IPS-20b (cell line): ENCODE measurements around the gene ACAP3.

Experiments used
- H3K27ac ChIP-seq: one replicate; pipeline ENCODE4 v1.5.1; 2013; ENCODE audit warnings: low read length
- H3K27me3 ChIP-seq: 2 replicates; pipeline ENCODE4 v1.6.1; 2013; ENCODE audit warnings: mild to moderate bottlenecking, low read length, inconsistent platforms; ENCODE audit not compliant: insufficient read depth
- H3K36me3 ChIP-seq: 2 replicates; pipeline ENCODE4 v1.6.1; 2013; ENCODE audit warnings: low read depth, mild to moderate bottlenecking, inconsistent platforms, low read length, moderate library complexity; ENCODE audit not compliant: insufficient read depth
- H3K4me1 ChIP-seq: 2 replicates; pipeline ENCODE4 v1.6.1; 2013; ENCODE audit warnings: mild to moderate bottlenecking, control low read depth, inconsistent platforms, low read length, moderate library complexity; ENCODE audit not compliant: insufficient read depth
- H3K4me3 ChIP-seq: 2 replicates; pipeline ENCODE4 v1.5.1; 2013; ENCODE audit warnings: mild to moderate bottlenecking, low read length, inconsistent platforms
- H3K9ac ChIP-seq: 2 replicates; pipeline ENCODE4 v1.6.1; 2013; ENCODE audit warnings: low read depth, mild to moderate bottlenecking, inconsistent platforms, low read length, moderate library complexity
- H3K9me3 ChIP-seq: 2 replicates; pipeline ENCODE4 v1.6.1; 2013; ENCODE audit warnings: mild to moderate bottlenecking, low read depth, low read length, inconsistent platforms; ENCODE audit not compliant: insufficient read depth

ACAP3 gene

GRCh38 chr1:1283821-1284220, 23.9 kb downstream of the ACAP3 start:
- no peak overlapping the region for H3K9ac ChIP-seq
- no peaks in the 10 kb centered on the region for H3K4me1 ChIP-seq
- H3K4me3 ChIP-seq = no peak overlapping the region
- no peaks in the 10 kb centered on the region for H3K36me3 ChIP-seq
- no peaks in the 10 kb centered on the region for H3K9me3 ChIP-seq
- H3K27ac ChIP-seq = no peak overlapping the region
- no peaks in the 10 kb centered on the region for H3K27me3 ChIP-seq

GRCh38 chr1:1282998-1283397, 24.7 kb downstream of the ACAP3 start:
- Histone ChIP-seq H3K36me3 (no peaks in the 10 kb centered on the region), H3K27me3 (no peaks in the 10 kb centered on the region), H3K4me3 (no peak overlapping the region), H3K9ac (no peak overlapping the region), H3K9me3 (no peaks in the 10 kb centered on the region), H3K27ac (no peak overlapping the region), H3K4me1 (no peaks in the 10 kb centered on the region)

GRCh38 chr1:1281533-1282321, 26.0 kb downstream of the ACAP3 start:
- no peak overlapping the region for H3K27ac ChIP-seq
- no peak overlapping the region for H3K4me3 ChIP-seq
- H3K36me3 ChIP-seq = no peaks in the 10 kb centered on the region
- no peaks in the 10 kb centered on the region for H3K27me3 ChIP-seq
- H3K9ac ChIP-seq = no peak overlapping the region
- H3K9me3 ChIP-seq = no peaks in the 10 kb centered on the region
- H3K4me1 ChIP-seq = no peaks in the 10 kb centered on the region

GRCh38 chr1:1280782-1281481, 26.8 kb downstream of the ACAP3 start:
- H3K9ac ChIP-seq = no peak overlapping the region
- H3K36me3 ChIP-seq = no peaks in the 10 kb centered on the region
- H3K27me3 ChIP-seq = no peaks in the 10 kb centered on the region
- H3K27ac ChIP-seq = no peak overlapping the region
- H3K4me3 ChIP-seq = no peak overlapping the region
- no peaks in the 10 kb centered on the region for H3K9me3 ChIP-seq
- H3K4me1 ChIP-seq = no peaks in the 10 kb centered on the region

- H3K27me3 ChIP-seq = peaks cover 7% of the 10 kb centered on the region
- no peak overlapping the region for H3K9ac ChIP-seq
- H3K4me3 ChIP-seq = no peak overlapping the region
- H3K4me1 ChIP-seq = no peaks in the 10 kb centered on the region; the same call in 1 of the 2 replicates
- H3K9me3 ChIP-seq = no peaks in the 10 kb centered on the region
- no peak overlapping the region for H3K27ac ChIP-seq
- no peaks in the 10 kb centered on the region for H3K36me3 ChIP-seq
These were observed 28.7 kb downstream of the ACAP3 start for GRCh38 chr1:1279028-1279427.

GRCh38 chr1:1278620-1279019, 29.1 kb downstream of the ACAP3 start:
- no peak overlapping the region for H3K4me3 ChIP-seq
- H3K36me3 ChIP-seq = no peaks in the 10 kb centered on the region
- peaks cover 7% of the 10 kb centered on the region for H3K27me3 ChIP-seq
- H3K27ac ChIP-seq = no peak overlapping the region
- no peak overlapping the region for H3K9ac ChIP-seq
- no peaks in the 10 kb centered on the region; the same call in 1 of the 2 replicates for H3K4me1 ChIP-seq
- no peaks in the 10 kb centered on the region for H3K9me3 ChIP-seq

- H3K4me3 ChIP-seq = no peak overlapping the region
- H3K27me3 ChIP-seq = peaks cover 7% of the 10 kb centered on the region
- H3K4me1 ChIP-seq = peaks cover 3% of the 10 kb centered on the region; the same call in 1 of the 2 replicates
- 0 out of 2 replicates have a peak, but pooled peaks cover 5% of the 10 kb centered on the region for H3K36me3 ChIP-seq
- no peak overlapping the region for H3K9ac ChIP-seq
- no peak overlapping the region for H3K27ac ChIP-seq
- H3K9me3 ChIP-seq = no peaks in the 10 kb centered on the region
These were observed 31.9 kb downstream of the ACAP3 start for GRCh38 chr1:1275836-1276235.

DNA sequence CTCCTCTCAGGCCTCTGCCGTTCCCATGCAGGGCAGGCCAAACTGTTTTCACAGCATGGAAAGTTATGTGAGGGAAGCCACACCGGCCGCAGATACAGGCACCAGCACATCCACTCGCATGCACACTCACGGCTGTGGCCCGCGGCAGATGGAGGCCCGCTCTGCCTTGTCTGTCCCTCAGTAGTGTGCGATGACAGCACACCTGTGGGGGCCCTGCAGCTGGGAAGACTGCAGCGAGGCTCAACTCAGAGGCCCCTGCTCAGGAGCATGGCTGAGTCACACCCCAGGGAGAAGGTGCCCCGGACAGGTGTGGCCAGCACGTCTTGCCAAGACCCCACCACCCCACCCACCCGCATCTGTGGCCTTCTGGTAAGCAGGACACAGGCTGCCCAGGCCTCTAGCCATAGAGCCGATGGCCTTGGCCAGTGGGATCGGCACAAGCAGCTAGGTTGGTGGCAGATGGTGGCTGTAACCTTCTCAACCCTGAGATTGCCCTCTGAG, 32.7 kb downstream of the ACAP3 start:
- peaks cover 7% of the 10 kb centered on the region for H3K27me3 ChIP-seq
- 0 out of 2 replicates have a peak overlapping the region, but pooled peaks have one; percentile 74 for H3K4me3 ChIP-seq
- H3K27ac ChIP-seq = no peak overlapping the region
- H3K9ac ChIP-seq = no peak overlapping the region
- peaks cover 3% of the 10 kb centered on the region; the same call in 1 of the 2 replicates for H3K4me1 ChIP-seq
- no peaks in the 10 kb centered on the region for H3K9me3 ChIP-seq
- H3K36me3 ChIP-seq = 0 out of 2 replicates have a peak, but pooled peaks cover 7% of the 10 kb centered on the region

DNA sequence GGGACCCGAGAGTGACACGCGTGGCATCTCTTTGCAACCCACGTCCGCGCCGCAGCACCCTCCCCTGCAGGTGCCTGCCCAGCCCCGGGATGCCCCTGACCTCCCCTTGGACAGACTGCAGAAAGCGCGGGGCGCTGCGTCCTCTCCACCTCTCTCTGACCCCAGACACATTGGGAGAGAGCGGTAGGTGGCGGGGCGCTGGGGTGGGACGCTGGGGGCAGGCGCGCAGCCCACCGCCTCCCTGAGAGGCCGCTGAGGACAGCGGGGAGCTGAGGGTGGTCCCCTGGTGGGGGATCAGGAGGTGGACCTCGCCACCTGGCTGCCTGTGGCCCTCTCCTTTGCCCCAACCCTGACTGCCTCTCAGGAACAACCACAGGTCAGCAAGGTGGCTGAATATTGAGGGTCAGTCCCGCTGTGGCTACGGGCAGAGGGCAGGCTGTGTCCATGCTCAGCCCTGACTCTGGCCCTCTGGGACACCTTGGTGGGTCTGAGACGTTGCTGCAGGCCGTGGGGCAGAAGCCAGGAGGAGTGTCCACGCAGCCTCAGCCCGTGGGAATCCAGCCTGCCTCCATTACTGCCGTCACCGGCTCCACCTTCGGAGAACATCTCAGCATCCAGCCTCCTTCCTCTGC, 33.3 kb downstream of the ACAP3 start:
- peak overlapping the region; percentile 72 for H3K9ac ChIP-seq
- peaks cover 3% of the 10 kb centered on the region; the same call in 1 of the 2 replicates for H3K4me1 ChIP-seq
- peaks cover 7% of the 10 kb centered on the region for H3K27me3 ChIP-seq
- H3K36me3 ChIP-seq = 0 out of 2 replicates have a peak, but pooled peaks cover 11% of the 10 kb centered on the region
- no peaks in the 10 kb centered on the region for H3K9me3 ChIP-seq
- H3K27ac ChIP-seq = no peak overlapping the region
- H3K4me3 ChIP-seq = peak overlapping the region; percentile 74

- H3K36me3 ChIP-seq = 0 out of 2 replicates have a peak, but pooled peaks cover 11% of the 10 kb centered on the region
- peaks cover 7% of the 10 kb centered on the region for H3K27me3 ChIP-seq
- H3K9me3 ChIP-seq = no peaks in the 10 kb centered on the region
- peak within 1 kb of the TSS; percentile 88 for H3K4me3 ChIP-seq
- peak within 1 kb of the TSS; percentile 83 for H3K9ac ChIP-seq
- no peak within 1 kb of the TSS for H3K27ac ChIP-seq
- H3K4me1 ChIP-seq = peaks cover 3% of the 10 kb centered on the region; the same call in 1 of the 2 replicates
These were observed 34.0 kb downstream of the ACAP3 start, which contains the start of gene UBE2J2 for GRCh38 chr1:1273512-1274298. TSS of gene UBE2J2 (minus strand) at chr1:1273854. CDS start at chr1:1267992, 5,862 bp downstream.

- H3K9me3 ChIP-seq = no peaks in the 10 kb centered on the region
- H3K4me3 ChIP-seq = peak overlapping the region; percentile 88
- H3K4me1 ChIP-seq = peaks cover 3% of the 10 kb centered on the region; the same call in 1 of the 2 replicates
- H3K27me3 ChIP-seq = peaks cover 7% of the 10 kb centered on the region
- 0 out of 2 replicates have a peak, but pooled peaks cover 16% of the 10 kb centered on the region for H3K36me3 ChIP-seq
- H3K9ac ChIP-seq = peak overlapping the region; percentile 83
- H3K27ac ChIP-seq = no peak overlapping the region
These were observed 34.6 kb downstream of the ACAP3 start for GRCh38 chr1:1273209-1273511.
